Liver (tissue), 9 donors: ENCODE results near the gene BCS1L. TPM values are rescaled to one million over a fixed set of nuclear protein-coding genes. Genes with fewer than 3 reads are reported as not detected.
A peak's percentile ranks its signal among the peaks of the same experiment; 100 is the strongest.

Experiments
- DNase-seq: peaks from one replicate; pipeline ENCODE4 v3.0.0-alpha.2; 2017; ENCODE audit warnings: low spot score
- H3K27ac ChIP-seq, 2 donors: one replicate each; pipeline ENCODE4 v1.7.0; 2013; ENCODE audit warnings: inconsistent platforms in 2 of 2, low read length in 2 of 2, control low read depth in 1 of 2, low read depth in 1 of 2, mild to moderate bottlenecking in 1 of 2
- H3K27me3 ChIP-seq, 4 donors: one replicate each; pipeline versions ENCODE4 v1.6.1 to v1.7.0; 2013; ENCODE audit warnings: low read length in 3 of 4, inconsistent platforms in 1 of 4, mild to moderate bottlenecking in 1 of 4, moderate library complexity in 1 of 4; ENCODE audit not compliant: control insufficient read depth in 4 of 4, insufficient read depth in 4 of 4
- H3K36me3 ChIP-seq, 4 donors: one replicate each; pipeline versions ENCODE4 v1.6.1 to v1.7.0; 2013; ENCODE audit warnings: low read length in 3 of 4, mild to moderate bottlenecking in 3 of 4, low read depth in 1 of 4, moderate library complexity in 1 of 4; ENCODE audit not compliant: control insufficient read depth in 4 of 4, insufficient read depth in 3 of 4
- H3K4me1 ChIP-seq, 4 donors: one replicate each; pipeline versions ENCODE4 v1.6.1 to v1.7.0; 2013; ENCODE audit warnings: low read length in 3 of 4, mild to moderate bottlenecking in 3 of 4, moderate library complexity in 1 of 4; ENCODE audit not compliant: control insufficient read depth in 4 of 4, insufficient read depth in 4 of 4
- H3K4me3 ChIP-seq, 3 donors: one replicate each; pipeline versions ENCODE4 v1.6.1 to v1.7.0; 2013; ENCODE audit warnings: low read length in 3 of 3, control low read depth in 1 of 3, low read depth in 1 of 3, mild to moderate bottlenecking in 1 of 3
- H3K9ac ChIP-seq, 2 donors: one replicate each; pipeline ENCODE4 v1.7.0; 2013; ENCODE audit warnings: low read length in 2 of 2, mild to moderate bottlenecking in 2 of 2, moderate library complexity in 2 of 2, control low read depth in 1 of 2, low read depth in 1 of 2
- H3K9me3 ChIP-seq, 4 donors: one replicate each; pipeline versions ENCODE4 v1.6.1 to v1.7.0; 2013; ENCODE audit warnings: low read length in 3 of 4; ENCODE audit not compliant: control insufficient read depth in 4 of 4
- EGR1 ChIP-seq, 2 donors: IDR thresholded peaks; 2 replicates each; pipeline ENCODE4 v1.6.1; 2016 to 2018; ENCODE audit warnings: antibody characterized with exemption in 2 of 2, low read depth in 2 of 2
- FOXA1 ChIP-seq: IDR thresholded peaks from 2 replicates; pipeline ENCODE4 v1.6.1; 2016; ENCODE audit warnings: antibody characterized with exemption
- FOXA2 ChIP-seq: IDR thresholded peaks from 2 replicates; pipeline ENCODE4 v1.6.1; 2016; ENCODE audit warnings: antibody characterized with exemption
- JUND ChIP-seq, 2 donors: IDR thresholded peaks; 2 replicates each; pipeline ENCODE4 v1.6.1; 2016; ENCODE audit warnings: antibody characterized with exemption in 2 of 2
- RAD21 ChIP-seq, 2 donors: IDR thresholded peaks; 2 replicates each; pipeline ENCODE4 v1.6.1; 2016; ENCODE audit warnings: antibody characterized with exemption in 2 of 2, mild to moderate bottlenecking in 2 of 2
- SP1 ChIP-seq: IDR thresholded peaks from 2 replicates; pipeline ENCODE4 v1.6.1; 2018; ENCODE audit warnings: antibody characterized with exemption, mild to moderate bottlenecking
- YY1 ChIP-seq: IDR thresholded peaks from 2 replicates; pipeline ENCODE4 v1.6.1; 2016; ENCODE audit warnings: antibody characterized with exemption, mild to moderate bottlenecking
- WGBS: extraction: QIAGEN DNeasy Blood & Tissue Kit; methylation state at CpG from one replicate; pipeline ENCODE4 v1.1.7; 2013; 5-methylcytosine and 5-hydroxymethylcytosine counted together
- polyA plus RNA-seq, 2 donors: library from polyadenylated mRNA; stranded (reverse) in 1 of 2; unstranded in 1 of 2; fragments of 200-250 nt in 1 of 2; fragments of >200 nt in 1 of 2; fragmentation: Nextera tagmentation in 1 of 2; extraction: Ambion mirVana in 1 of 2; gene quantifications; one replicate each; pipeline versions ENCODE4 v1.2.1 to v1.2.3, GENCODE V29; 2013 to 2015
- total RNA-seq, 2 donors: library from RNA; depleted of rRNA; stranded (reverse); fragments of >200 nt; gene quantifications; one replicate each; pipeline ENCODE4 v1.2.3, GENCODE V29; 2014
- TF ChIP-seq, protein P1 (sequence below): IDR thresholded peaks from 2 replicates; pipeline ENCODE4 v1.6.1; 2016; ENCODE audit warnings: antibody characterized with exemption
- TF ChIP-seq, protein P2 (sequence below): fragments of 150-350 bp; IDR thresholded peaks from 2 replicates; pipeline ENCODE4 v1.5.1; 2017; ENCODE audit warnings: improper control_type of control experiment, low read depth, low read length; ENCODE audit not compliant: missing input control
- TF ChIP-seq, protein P3 (sequence below): IDR thresholded peaks from 2 replicates; pipeline ENCODE4 v1.6.1; 2016; ENCODE audit warnings: antibody characterized with exemption, mild to moderate bottlenecking
- donor health status: healthy.
- donor health status: healthy.
- donor health status: healthy.
- donor health status: healthy.
- donor health status: healthy.

Gene BCS1L
- total and polyA plus RNA-seq, 4 donors, result 14.8 to 30.1 (median 25.2) TPM

DNA sequence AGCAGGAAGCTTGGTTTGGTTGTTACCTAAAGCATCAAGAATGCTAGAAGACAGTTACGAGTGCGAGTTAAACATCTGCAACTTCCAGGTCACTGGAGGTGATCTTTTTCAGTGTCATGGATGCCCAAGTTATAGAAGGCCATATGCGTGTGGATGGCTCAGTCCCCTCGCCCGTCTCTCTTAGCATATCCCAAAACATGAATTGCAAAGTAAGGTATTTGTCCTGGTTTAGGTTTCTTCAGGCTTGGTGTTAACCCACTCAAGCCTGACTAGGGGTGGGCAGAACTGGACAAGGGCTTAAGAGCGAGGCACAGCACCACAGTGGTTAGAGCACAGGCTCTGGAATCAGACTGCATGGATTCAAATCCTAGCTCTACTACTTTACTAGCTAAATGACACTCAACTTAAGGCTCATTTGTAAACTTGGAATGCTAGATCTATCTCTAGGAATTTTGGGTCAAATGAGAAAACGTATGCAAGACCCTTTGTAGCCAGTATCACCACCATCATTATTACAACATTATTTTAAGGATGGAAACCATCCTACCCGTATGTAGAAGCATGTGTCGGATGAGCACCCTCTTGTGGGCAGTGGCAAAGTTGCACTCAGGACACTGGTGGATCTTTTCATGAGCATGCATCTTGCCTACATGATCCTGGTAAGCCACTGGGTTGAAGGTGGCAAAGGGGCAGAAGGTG is 11.2 kb upstream of the BCS1L start:
- peak; percentile 54 for DNase-seq
- 71% methylated on average over 9 of the region's 9 CpGs for WGBS
- TF ChIP-seq FOXA1, result no peak
- TF ChIP-seq YY1, result no peak
- TF ChIP-seq, protein P1, sequence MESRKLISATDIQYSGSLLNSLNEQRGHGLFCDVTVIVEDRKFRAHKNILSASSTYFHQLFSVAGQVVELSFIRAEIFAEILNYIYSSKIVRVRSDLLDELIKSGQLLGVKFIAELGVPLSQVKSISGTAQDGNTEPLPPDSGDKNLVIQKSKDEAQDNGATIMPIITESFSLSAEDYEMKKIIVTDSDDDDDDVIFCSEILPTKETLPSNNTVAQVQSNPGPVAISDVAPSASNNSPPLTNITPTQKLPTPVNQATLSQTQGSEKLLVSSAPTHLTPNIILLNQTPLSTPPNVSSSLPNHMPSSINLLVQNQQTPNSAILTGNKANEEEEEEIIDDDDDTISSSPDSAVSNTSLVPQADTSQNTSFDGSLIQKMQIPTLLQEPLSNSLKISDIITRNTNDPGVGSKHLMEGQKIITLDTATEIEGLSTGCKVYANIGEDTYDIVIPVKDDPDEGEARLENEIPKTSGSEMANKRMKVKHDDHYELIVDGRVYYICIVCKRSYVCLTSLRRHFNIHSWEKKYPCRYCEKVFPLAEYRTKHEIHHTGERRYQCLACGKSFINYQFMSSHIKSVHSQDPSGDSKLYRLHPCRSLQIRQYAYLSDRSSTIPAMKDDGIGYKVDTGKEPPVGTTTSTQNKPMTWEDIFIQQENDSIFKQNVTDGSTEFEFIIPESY, result no peak
- TF ChIP-seq, protein P2, sequence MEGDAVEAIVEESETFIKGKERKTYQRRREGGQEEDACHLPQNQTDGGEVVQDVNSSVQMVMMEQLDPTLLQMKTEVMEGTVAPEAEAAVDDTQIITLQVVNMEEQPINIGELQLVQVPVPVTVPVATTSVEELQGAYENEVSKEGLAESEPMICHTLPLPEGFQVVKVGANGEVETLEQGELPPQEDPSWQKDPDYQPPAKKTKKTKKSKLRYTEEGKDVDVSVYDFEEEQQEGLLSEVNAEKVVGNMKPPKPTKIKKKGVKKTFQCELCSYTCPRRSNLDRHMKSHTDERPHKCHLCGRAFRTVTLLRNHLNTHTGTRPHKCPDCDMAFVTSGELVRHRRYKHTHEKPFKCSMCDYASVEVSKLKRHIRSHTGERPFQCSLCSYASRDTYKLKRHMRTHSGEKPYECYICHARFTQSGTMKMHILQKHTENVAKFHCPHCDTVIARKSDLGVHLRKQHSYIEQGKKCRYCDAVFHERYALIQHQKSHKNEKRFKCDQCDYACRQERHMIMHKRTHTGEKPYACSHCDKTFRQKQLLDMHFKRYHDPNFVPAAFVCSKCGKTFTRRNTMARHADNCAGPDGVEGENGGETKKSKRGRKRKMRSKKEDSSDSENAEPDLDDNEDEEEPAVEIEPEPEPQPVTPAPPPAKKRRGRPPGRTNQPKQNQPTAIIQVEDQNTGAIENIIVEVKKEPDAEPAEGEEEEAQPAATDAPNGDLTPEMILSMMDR, result peak; percentile 84
- TF ChIP-seq RAD21 (IDR thresholded peaks at IDR 0.05), result peak; percentile 90 to 96
- TF ChIP-seq FOXA2, result no peak
- no peak for TF ChIP-seq JUND (IDR thresholded peaks at IDR 0.05)

DNA sequence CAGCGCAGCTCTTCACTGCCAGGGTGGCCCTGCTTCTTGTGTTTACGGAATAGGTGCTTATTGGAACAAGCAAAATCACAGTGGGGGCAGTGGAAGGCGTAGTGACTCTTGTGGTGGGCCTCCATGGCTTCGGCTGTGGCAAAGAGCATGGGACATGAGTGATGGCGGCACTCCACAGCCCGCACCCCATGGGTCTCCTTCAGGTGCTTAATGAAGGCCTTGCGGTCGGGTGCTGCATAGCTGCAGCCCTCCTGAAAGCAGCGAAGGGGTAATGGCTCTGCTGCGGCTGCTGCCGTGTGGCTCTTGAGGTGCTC is 10.7 kb upstream of the BCS1L start:
- 90% methylated on average over 11 of the region's 11 CpGs for WGBS
- DNase-seq, result no peak
- TF ChIP-seq EGR1 (IDR thresholded peaks at IDR 0.05; ENCODE audit: low read depth in 2 of 2), result no peak
- no peak for TF ChIP-seq SP1
- no peak for TF ChIP-seq YY1
- no peak for TF ChIP-seq RAD21 (IDR thresholded peaks at IDR 0.05)
- TF ChIP-seq JUND (IDR thresholded peaks at IDR 0.05), result no peak
- TF ChIP-seq, protein P3, sequence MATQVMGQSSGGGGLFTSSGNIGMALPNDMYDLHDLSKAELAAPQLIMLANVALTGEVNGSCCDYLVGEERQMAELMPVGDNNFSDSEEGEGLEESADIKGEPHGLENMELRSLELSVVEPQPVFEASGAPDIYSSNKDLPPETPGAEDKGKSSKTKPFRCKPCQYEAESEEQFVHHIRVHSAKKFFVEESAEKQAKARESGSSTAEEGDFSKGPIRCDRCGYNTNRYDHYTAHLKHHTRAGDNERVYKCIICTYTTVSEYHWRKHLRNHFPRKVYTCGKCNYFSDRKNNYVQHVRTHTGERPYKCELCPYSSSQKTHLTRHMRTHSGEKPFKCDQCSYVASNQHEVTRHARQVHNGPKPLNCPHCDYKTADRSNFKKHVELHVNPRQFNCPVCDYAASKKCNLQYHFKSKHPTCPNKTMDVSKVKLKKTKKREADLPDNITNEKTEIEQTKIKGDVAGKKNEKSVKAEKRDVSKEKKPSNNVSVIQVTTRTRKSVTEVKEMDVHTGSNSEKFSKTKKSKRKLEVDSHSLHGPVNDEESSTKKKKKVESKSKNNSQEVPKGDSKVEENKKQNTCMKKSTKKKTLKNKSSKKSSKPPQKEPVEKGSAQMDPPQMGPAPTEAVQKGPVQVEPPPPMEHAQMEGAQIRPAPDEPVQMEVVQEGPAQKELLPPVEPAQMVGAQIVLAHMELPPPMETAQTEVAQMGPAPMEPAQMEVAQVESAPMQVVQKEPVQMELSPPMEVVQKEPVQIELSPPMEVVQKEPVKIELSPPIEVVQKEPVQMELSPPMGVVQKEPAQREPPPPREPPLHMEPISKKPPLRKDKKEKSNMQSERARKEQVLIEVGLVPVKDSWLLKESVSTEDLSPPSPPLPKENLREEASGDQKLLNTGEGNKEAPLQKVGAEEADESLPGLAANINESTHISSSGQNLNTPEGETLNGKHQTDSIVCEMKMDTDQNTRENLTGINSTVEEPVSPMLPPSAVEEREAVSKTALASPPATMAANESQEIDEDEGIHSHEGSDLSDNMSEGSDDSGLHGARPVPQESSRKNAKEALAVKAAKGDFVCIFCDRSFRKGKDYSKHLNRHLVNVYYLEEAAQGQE, result no peak
- TF ChIP-seq, protein P1, result no peak
- no peaks in the 10 kb centered on the region for H3K27me3 ChIP-seq
- peaks cover 0 to 24% (median 17%) of the 10 kb centered on the region in 4 donors for H3K4me1 ChIP-seq
- H3K36me3 ChIP-seq, result peaks cover 19 to 78% (median 41%) of the 10 kb centered on the region in 4 donors
- H3K4me3 ChIP-seq, result no peak overlapping the region
- H3K9ac ChIP-seq, result no peak overlapping the region
- no peak overlapping the region for H3K27ac ChIP-seq
- H3K9me3 ChIP-seq, result no peaks in the 10 kb centered on the region

More for the DNA sequence above, 11.2 kb upstream of the BCS1L start:
- Histone ChIP-seq H3K4me1 (peaks cover 0 to 24% (median 17%) of the 10 kb centered on the region in 4 donors), H3K27me3 (no peaks in the 10 kb centered on the region), H3K27ac (no peak overlapping the region), H3K4me3 (no peak overlapping the region), H3K9me3 (no peaks in the 10 kb centered on the region), H3K36me3 (peaks cover 21 to 78% (median 42%) of the 10 kb centered on the region in 4 donors), H3K9ac (no peak overlapping the region)
